ENCODE measurements around the gene NT5E. TPM values are rescaled to one million over a fixed set of nuclear protein-coding genes. Genes with fewer than 3 reads are reported as not detected.

NT5E gene
- total RNA-seq, 2 experiments from 2014 or later = not detected

DNA sequence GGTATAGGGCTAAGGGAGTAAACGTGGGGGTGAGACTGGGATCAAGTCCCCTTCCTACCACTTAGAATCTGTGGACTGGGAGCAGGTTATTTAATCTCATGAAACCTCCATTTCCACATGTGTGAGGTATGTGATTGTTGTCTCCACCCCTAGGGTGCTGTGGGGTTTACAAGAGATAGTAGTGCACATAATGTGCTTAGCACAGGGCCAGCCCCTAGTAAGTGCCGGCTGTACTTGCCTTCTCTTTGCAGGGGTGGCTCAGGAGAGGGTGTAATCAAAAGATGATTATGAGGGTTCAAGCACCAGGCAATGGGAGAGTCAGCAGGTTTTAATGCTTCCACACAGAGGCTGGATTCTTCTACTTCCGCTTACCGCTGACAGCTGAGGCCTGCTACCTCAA, 6.9 kb downstream of the NT5E start:
- Histone ChIP-seq H3K4me1 (ENCODE audit: insufficient read depth, low read length, poor library complexity, severe bottlenecking) (peaks cover 24% of the 10 kb centered on the region), H4K20me1 (ENCODE audit: insufficient read depth, low read length) (no peaks in the 10 kb centered on the region), H3K4me2 (ENCODE audit: low read length) (no peak overlapping the region), H2AFZ (ENCODE audit: low read length) (no peak overlapping the region), H3K4me3 (ENCODE audit: low read depth, low read length, poor library complexity, severe bottlenecking) (no peak overlapping the region), H3K79me2 (ENCODE audit: insufficient read depth, low read depth, low read length) (no peaks in the 10 kb centered on the region), H3K9me3 (ENCODE audit: low read length) (no peaks in the 10 kb centered on the region), H3K36me3 (ENCODE audit: insufficient read depth, low read length) (no peaks in the 10 kb centered on the region), H3K9me2 (ENCODE audit: insufficient read depth, low read length) (no peaks in the 10 kb centered on the region), H3K27ac (ENCODE audit: low read depth, low read length, poor library complexity, severe bottlenecking) (no peak overlapping the region)
- ChIA-PET POLR2A (no interaction called here), CTCF (ENCODE audit: unreplicated experiment) (no interaction called here)
- TF ChIP-seq CTCF (conservative IDR thresholded peaks at IDR 0.05; ENCODE audit: low read length) (no peak), EZH2phosphoT487 (IDR thresholded peaks at IDR 0.05; ENCODE audit: borderline replicate concordance, low read depth, low read length) (no peak)
- intact Hi-C loops (cut with micrococcal nuclease; ENCODE audit: unreplicated experiment) = no loop called here
- no TSS peak for BruUV-seq (replicated peaks)
- DNase-seq (ENCODE audit: low spot score) = no peak

DNA sequence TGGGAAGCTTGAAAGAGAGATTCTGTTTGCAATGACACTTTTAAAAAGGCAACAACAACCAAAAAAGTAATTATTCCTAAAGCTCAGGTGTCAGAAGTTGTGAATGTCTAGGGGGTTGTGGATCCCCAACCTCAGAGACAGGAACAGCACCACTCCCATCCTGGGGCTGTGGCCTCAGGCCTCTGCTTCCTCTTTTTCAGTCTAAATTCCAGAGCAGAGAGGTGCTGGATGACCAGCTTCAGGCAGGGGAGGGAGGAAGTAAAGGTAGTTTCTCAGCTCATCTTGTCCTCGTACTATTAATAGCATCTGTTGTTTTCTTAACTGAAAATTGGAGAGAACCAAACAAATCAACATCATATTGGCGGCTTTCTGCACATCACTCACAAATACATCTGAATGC, 8.3 kb downstream of the NT5E start:
- ChIA-PET POLR2A (interaction anchor here (0.6 to 0.9 kb wide), 2 partner anchors 32 to 76 kb away, joined by 3 read pairs; no protein-coding TSS in a partner anchor), CTCF (ENCODE audit: unreplicated experiment) (no interaction called here)
- Histone ChIP-seq H4K20me1 (ENCODE audit: insufficient read depth, low read length) (no peaks in the 10 kb centered on the region), H3K79me2 (ENCODE audit: insufficient read depth, low read depth, low read length) (no peaks in the 10 kb centered on the region), H3K4me2 (ENCODE audit: low read length) (no peak overlapping the region), H2AFZ (ENCODE audit: low read length) (no peak overlapping the region), H3K9me2 (ENCODE audit: insufficient read depth, low read length) (no peaks in the 10 kb centered on the region), H3K4me3 (ENCODE audit: low read depth, low read length, poor library complexity, severe bottlenecking) (no peak overlapping the region), H3K9me3 (ENCODE audit: low read length) (no peaks in the 10 kb centered on the region), H3K27ac (ENCODE audit: low read depth, low read length, poor library complexity, severe bottlenecking) (no peak overlapping the region), H3K4me1 (ENCODE audit: insufficient read depth, low read length, poor library complexity, severe bottlenecking) (peaks cover 30% of the 10 kb centered on the region), H3K36me3 (ENCODE audit: insufficient read depth, low read length) (no peaks in the 10 kb centered on the region)
- peak; percentile 3 for DNase-seq (ENCODE audit: low spot score)
- intact Hi-C loops (cut with micrococcal nuclease; ENCODE audit: unreplicated experiment) = no loop called here
- TF ChIP-seq CTCF (conservative IDR thresholded peaks at IDR 0.05; ENCODE audit: low read length) (no peak), EZH2phosphoT487 (IDR thresholded peaks at IDR 0.05; ENCODE audit: borderline replicate concordance, low read depth, low read length) (no peak)
- no TSS peak for BruUV-seq (replicated peaks)

DNA sequence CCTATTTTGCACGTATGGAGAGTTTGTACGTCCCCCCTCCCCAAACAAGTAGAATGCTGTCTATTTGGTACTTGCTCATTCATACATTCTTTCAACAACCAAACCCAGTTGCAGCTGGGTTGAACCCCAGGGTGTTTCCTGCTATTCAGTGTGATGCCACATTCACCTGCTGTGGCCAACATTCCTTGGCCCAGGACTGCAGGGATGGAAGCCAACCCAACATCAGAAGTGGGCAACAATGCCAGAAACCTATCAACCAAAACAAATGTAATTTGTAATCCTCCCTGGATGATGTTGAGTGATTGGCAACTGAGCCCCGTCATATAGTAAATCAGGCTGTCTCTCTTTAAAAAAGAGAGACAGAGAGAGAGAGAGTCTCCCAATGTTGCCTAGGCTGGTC, 8.9 kb downstream of the NT5E start:
- DNase-seq (ENCODE audit: low spot score) = no peak
- TF ChIP-seq CTCF (conservative IDR thresholded peaks at IDR 0.05; ENCODE audit: low read length) (no peak), EZH2phosphoT487 (IDR thresholded peaks at IDR 0.05; ENCODE audit: borderline replicate concordance, low read depth, low read length) (no peak)
- POLR2A ChIA-PET = interaction anchor here (0.6 to 0.9 kb wide), 2 partner anchors 32 to 75 kb away, joined by 3 read pairs; no protein-coding TSS in a partner anchor
- Histone ChIP-seq H3K9me3 (ENCODE audit: low read length) (no peaks in the 10 kb centered on the region), H4K20me1 (ENCODE audit: insufficient read depth, low read length) (no peaks in the 10 kb centered on the region), H3K36me3 (ENCODE audit: insufficient read depth, low read length) (no peaks in the 10 kb centered on the region), H3K4me2 (ENCODE audit: low read length) (no peak overlapping the region), H3K27ac (ENCODE audit: low read depth, low read length, poor library complexity, severe bottlenecking) (no peak overlapping the region), H3K9me2 (ENCODE audit: insufficient read depth, low read length) (no peaks in the 10 kb centered on the region), H2AFZ (ENCODE audit: low read length) (no peak overlapping the region), H3K4me1 (ENCODE audit: insufficient read depth, low read length, poor library complexity, severe bottlenecking) (peaks cover 30% of the 10 kb centered on the region), H3K4me3 (ENCODE audit: low read depth, low read length, poor library complexity, severe bottlenecking) (no peak overlapping the region), H3K79me2 (ENCODE audit: insufficient read depth, low read depth, low read length) (no peaks in the 10 kb centered on the region)
- intact Hi-C loops (cut with micrococcal nuclease; ENCODE audit: unreplicated experiment) = no loop called here
- CTCF ChIA-PET (ENCODE audit: unreplicated experiment) = no interaction called here
- BruUV-seq (replicated peaks) = no TSS peak
